Inferior parietal cortex (tissue), 1 donor: ENCODE results near the gene KNTC1.
A peak's percentile ranks its signal among the peaks of the same experiment; 100 is the strongest.
"Not testable (repeated sequence)": the region's sequence is repeated elsewhere in the genome, so short reads cannot be mapped to it uniquely, and the experiment has no call there.

ENCODE experiments used
- DNase-seq: peaks from one replicate; pipeline ENCODE4 v3.0.0-alpha.2; 2016; ENCODE audit errors: extremely low spot score

KNTC1 gene

DNA sequence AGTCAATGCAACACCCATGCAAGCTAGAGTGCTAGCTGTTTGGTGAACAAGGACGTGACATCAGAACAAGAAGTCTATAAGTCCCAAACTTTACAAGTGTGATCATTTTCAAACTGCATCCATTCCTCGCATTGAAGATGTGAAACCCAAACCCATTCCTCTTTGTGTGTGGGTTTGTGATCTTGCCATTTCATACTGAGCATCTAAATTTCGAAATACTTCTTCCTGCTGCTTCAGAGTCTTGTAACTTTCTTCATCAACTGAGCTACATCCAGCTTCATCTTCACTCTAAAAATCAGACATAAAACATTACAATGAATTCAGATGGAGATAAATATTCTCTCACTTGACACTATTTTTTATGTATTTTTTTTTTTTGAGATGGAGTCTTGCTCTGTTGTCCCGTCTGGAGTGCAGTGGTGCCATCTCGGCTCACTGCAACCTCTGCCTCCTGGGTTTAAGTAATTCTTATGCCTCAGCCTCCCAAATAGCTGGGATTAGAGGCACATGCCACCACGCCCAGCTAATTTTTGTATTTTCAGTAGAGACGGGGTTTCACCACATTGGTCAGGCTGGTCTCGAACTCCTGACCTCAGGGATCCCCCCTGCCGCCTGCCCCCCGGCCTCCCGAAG lies 21.5 kb upstream of the KNTC1 start:
- DNase-seq: no peak

DNA sequence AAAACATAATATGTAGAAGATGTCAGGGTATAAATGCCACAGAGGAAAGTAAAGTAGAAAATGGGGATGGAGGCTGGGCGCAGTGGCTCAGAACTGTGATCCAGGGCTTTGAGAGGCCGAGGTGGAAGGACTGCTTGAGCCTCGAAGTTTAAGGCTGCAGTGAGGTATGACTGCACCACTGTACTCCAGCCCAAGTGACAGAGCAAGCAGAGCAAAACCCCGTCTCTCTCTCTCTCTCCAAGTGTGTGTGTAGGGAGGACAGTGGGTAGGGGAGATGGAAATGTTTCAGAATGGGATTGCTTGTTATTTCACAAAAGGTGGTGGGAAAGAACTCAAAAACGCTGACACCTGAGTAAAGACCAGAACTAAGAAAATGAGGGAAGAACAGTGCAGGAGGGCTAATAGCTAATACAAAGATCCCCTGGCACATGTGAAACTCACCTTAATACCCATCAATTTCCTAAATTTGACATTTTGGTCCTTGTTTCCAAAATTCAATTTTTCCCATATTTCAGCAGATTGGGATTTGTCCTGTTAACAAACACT lies 20.6 kb upstream of the KNTC1 start:
- DNase-seq: no peak

DNA sequence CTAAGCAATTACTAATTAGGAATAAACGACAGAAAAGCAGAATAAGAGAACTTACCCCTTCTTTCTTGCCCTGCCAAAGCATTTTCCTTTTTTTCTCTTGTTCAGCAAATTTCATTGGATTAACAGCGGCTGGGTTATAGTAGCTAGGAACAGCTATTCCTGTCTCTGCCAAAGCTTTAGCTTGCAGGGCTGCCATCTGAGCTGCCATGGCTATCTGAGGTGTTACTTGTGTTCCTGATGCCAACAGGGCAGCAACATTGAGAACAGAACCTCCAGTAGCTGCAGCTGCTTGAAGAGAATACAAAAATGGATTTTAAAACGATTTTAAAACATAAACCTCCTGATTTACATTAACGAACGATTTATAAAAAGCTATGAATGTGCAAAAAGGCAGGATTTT lies 18.9 kb upstream of the KNTC1 start:
- no peak for DNase-seq

DNA sequence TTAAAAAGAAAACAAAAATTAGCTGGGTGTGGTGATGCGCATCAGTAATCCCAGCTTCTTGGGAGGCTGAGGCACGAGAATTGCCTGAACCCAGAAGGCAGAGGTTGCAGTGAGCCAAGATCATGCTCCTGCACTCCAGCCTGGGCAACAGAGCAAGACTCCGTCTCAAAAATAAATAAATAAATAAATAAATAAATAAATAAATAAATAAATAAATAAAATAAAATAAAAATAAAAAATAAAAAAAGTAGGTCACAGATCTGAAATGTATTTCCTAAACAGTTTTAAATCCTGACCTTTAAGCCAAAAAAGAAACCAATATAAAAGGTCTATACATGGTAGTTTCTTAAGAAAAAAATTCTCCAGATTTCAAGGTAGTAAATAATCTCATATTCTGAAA lies 14.0 kb upstream of the KNTC1 start:
- not testable (repeated sequence) for DNase-seq

DNA sequence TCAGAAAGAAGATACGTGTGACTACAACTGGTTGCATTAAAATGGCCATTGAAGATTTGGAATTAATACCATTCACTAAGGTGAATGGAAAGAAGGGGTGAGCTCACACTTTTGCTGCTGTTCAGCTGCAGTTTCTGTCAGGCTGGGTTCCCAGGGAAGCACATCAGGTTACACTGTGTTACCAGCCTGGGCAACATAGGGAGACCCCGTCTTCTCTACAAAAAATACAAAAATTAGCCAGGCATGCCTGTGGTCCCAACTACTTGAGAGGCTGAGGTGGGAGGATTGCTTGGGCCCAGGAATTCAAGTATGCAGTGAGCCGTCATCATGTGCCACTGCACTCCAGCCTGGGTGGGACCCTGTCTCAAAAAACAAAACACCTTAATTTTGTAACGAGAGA lies 13.4 kb upstream of the KNTC1 start:
- DNase-seq: no peak

DNA sequence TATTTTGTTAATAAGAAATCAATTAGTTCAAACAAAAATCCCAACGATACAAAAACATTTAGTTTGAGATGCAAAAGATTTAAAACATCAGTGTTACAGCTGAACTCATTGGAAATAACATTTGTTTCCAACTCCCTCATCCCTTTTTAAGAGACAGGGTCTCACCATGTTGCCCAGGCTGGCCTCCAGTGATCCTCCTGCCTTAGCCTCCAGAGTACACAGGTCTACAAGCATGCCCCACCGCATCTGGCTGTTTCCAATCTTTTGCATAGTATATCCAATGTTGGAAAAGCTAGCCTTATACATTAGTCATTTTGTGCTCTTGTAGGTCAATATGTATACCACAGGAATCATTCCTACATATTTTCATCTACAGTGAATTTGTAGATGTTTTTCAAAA lies 11.8 kb upstream of the KNTC1 start:
- DNase-seq: no peak

DNA sequence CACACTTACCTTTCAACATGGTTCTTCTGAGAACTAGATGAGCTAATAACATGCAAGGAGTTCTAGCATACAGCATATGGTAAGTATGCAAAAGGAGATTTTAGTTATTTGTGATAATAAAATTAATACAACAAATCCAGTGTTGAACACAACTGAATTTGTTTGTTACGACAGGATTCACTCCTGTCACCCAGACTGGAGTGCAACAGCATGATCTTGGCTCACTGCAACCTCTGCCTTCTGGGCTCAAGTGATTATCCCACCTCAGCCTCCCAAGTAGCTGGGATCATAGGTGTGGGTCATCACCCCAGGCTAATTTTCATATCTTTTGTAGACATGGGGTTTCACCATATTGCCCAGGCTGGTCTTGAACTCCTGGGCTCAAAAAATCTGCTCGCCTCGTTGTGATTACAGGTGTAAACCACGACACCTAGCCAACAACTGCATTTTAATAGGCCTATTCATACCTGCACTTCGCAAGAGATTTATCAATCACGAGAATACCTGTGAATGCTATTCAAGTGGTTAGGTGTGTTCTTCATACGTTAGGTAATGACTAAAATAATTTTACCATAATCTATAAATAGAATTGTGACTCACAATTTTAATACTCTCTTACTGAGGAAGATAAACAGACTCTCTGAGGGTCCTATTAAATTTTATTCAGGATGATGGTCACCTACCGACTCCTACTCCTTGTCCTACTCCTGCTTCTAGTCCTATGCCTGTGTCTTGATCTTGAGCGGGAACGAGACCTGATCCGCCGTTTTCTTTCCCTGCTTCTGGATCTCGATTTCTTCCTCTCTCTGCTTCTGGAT lies 10.3 kb upstream of the KNTC1 start:
- no peak for DNase-seq

DNA sequence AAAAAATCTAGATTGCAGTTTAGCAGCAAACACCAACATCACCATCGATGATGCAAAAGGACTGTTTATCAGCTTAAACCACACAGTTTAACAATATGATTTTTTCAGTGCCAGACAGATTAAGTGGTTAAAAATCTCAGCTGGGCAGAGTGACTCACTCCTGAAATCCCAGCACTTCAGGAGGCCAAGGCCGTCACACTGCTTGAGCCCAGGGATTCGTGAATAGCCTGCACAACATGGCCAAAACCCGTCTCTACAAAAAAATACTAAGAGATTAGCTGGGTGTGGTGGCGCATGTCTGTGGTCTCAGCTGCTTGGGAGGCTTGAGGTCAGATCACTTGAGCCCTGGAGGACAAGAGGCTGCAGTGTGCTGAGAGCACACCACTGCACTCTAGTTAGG lies 9.2 kb upstream of the KNTC1 start:
- no peak for DNase-seq

DNA sequence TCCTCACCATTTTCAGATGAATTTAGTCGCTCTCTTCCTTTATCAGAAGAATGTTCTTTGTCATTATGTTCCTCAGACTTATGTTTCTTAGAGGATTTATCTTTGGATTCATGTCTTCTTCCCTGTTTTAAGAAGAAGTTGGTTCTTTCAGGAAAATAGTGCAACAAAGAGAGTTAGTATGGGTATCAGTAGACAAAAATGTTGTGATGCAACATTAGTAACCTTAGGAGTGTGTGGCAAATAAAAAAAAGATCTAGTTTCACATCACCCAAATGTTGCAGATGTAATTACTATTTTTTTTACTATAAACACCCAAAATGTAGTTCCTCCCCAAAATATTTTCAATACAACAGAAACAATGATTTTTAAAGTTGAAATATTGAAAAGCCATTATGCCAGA lies 8.1 kb upstream of the KNTC1 start:
- DNase-seq: no peak

DNA sequence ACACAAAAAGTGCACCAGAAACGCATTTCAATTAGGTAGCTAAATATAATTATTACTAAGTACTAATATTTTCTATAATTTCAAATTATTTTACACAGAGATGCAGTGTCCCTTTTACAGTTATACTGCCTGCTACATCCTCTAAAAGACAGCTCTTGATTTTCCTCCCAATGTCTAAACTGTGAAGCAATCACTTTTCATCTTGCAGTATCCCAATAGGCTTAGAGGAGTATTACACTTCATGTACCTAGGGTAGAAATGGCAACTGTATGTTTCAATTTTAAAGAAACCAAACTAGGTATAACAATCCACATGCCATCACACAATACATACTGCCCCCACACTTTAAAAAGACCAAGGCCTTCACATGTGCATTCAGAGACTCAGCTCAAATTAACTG lies 7.6 kb upstream of the KNTC1 start:
- no peak for DNase-seq

DNA sequence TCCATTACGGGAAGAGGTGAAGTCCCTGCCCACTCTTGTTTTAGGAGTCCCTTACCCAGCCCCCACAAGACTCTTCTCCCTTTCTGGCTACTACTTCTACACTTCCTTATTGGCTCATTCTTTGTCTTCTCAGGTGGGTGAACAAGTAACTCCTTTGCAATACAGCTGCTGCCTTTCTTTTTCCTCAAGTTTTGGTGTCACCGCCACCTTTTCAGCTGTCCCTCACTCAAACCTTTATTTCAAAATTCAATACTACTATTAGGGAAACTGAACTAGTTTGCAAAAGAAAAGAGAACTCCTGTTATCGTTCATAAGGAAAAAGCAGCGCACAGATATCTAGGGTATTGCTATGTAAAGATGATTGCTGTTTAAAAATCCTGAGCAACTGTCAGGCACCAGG lies 6.4 kb upstream of the KNTC1 start:
- DNase-seq: no peak

DNA sequence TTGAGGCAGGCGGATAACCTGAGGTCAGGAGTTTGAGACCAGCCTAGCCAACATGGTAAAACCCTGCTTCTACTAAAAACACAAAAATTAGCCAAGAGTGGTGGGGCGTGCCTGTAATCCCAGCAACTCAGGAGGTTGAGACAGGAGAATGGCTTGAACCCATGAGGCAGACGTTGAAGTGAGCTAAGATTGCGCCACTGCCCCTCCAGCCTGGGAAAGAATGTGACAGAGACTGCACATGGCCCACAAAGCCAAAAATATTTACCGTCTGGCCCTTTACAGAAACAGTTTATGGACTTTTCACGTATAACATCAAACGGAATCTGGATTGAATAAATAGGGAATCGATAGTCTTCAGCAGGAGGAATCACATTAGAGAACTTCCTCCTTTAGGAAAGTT lies 3.8 kb upstream of the KNTC1 start:
- DNase-seq: no peak

DNA sequence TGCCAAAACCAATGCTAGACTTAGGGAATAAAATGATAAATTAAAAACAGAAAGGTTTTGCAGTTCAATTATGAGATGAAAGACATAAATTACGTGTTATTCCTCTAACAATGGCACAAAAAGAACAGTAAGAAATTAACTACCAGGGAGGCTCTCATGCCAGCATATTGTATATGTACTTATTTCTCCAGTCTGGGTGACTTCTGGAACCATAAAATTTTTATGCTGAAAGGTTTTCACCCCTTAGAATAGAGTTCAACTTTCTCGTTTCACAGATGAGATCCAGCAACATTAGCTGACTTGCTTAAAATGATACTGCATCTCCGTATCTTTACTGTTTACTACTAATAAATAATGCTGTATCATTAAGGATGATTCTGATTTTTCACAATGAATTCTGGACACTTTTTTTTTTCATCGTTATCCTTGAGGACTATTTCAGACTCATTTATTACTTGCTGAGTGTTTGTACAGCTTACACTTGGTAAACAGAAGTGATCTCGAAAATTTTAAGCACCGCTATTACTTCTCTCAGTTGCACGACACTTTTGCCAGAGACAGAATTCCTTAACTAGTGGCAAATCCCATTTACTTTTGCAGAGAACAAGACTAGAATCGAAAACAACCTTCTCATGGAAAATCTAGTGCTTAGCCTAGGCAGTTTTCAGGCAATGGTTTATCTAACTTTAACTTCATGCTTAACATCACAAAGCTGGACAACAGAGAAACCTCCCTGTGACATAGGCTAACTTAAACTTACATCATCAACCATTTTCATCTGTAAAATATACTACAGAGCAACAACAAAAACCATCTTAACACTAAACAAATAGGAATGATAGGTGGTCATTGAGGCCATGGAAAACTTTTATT lies 3.0 kb upstream of the KNTC1 start:
- no peak for DNase-seq

DNA sequence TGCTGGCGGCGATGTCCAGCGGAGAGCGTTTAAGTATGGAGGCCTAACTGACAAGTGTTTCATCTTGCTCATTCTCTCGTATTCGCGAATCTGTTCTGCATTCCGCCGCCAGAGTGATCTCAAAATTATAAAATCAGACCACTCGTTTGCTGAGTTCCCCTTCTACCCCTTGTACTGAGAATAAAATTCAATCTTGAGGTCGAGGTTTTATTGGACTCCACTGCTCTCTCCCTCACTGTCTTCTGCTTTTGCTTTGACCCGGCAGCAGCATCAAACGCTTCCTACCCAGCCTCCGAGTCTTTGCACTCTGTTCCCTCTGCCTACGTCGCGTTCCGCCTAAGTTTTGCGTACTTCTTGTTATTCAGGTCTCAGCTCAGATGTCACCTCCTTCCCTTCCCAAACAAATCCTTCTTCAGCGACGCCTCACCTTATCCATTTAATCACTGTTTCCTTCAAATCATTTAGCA lies 462 bp downstream of the KNTC1 start:
- peak; percentile 9 for DNase-seq

DNA sequence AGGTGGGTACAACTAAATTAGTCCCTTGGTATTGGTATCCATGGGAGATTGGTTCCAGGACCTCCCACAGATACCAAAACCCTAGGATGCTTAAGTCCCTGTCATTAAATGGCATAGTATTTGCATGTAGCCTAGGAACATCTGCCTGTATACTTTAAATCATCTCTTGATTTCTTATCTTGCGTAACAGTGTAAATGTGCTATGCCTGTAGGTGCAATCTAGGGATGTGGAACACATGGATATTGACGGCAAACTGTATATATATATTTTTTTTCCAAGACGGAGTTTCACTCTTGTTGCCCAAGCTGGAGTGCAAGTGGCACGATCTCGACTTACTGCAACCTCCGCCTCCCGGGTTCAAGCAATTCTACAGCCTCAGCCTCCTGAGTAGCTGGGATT lies 1.5 kb downstream of the KNTC1 start:
- no peak for DNase-seq

DNA sequence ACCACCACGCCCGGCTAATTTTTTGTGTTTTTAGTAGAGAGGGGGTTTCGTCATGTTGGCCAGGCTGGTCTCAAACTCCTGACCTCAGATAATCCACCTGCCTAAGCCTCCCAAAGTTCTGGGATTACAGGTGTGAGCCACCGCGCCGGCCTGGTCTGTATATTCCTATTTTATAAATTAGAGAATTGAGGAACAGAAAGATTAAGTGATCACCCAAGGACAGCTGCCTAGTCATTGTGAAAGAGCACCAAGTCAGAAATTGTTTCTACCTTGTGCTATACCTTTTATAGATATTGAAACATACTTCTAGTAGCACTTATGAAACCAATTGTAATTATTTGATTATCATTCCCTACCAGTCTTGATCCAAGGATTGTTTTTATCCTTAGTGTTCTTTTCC lies 1.9 kb downstream of the KNTC1 start:
- no peak for DNase-seq

DNA sequence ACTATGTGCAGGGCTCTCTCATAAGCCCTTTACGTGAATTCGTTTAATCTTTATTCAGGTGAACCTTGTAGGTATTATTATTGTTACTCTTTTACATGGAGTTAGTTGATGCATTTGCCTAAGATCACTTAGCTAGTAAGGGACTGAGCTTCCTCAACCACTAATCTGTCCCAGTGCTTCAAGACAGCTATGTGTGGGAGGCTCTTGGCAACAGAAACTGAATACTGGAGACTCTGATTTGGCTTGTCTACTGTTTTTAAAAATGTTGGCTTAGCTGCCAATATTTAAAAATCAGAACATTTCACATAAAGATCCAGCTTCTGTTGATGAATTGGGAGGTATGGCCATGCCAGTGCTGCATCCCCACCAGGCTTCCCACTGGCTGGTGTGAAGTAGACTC lies 6.8 kb downstream of the KNTC1 start:
- DNase-seq: peak; percentile 28

DNA sequence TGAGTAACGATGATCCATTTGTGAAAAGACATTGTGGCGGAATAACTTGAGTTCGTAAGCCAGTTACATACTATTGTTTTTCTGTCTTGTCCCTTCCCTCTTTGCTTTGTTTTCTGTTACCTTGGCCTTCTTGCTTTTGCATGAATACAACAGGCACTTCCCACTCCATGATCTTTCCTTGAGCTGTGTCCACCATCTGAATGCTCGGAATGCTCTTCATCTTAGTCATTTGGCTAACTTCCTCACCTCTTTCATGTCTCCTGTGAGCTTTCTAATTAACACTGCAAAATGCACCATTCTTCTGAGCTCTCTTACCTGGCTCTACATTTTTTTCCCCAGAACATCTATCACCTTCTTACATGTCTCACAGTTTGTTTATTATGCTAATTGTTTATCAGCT lies 10.0 kb downstream of the KNTC1 start:
- DNase-seq: no peak

DNA sequence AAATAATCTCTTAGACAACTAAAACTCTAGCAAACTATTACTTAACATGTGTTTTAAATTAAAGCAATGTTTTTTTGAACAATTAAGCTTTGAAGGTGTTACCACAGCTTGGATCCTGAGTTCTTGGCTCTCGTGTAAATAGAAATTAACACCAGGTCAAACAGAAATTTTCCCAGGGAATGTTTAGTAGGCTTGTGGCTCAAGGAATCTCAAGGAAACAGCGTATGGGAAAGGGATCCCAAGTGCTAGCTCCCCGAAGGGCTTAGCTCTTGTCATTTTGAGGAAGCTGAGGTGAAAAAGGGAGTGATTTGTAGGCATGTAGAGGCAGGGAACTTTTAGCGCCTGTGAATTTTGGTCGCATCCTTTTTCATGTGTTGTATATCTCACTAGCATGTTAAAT lies 11.4 kb downstream of the KNTC1 start:
- DNase-seq: no peak

DNA sequence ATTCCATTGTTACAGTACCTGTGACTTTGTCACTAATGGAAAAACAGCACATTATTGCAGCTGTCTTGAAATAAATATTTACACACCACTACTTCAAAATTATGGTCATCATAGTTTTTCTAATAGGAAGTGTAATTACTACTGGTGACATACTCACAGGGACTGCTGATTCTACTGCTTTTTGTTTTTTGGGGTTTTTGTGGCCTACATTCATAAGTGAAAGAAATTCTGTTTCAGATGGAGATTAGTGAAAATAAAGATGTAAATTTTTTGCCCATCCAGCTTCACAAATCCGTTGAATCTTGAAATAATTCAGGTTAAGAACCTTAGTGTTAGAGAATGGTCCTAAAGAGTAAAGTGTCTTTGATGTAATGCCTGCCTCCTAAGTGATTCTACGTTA lies 17.5 kb downstream of the KNTC1 start:
- DNase-seq: no peak

DNA sequence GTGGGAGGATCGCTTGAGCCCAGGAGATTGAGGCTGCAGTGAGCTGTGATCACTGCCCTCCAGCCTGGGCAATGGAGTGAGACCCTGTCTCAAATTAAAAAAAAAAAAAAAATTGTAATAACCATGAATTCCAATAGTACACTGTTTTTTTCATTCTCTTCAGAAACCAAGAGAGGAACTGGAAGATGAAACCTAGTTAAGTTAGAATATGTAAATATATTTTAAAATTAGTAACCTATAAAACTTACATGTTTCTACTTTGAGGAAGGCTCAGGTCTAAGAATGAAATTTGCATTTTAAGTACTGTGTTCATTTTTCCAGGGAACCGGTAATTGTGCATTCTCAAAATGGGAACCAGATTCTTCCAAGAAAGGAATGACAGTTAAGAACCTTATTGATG lies 18.8 kb downstream of the KNTC1 start:
- DNase-seq: no peak

DNA sequence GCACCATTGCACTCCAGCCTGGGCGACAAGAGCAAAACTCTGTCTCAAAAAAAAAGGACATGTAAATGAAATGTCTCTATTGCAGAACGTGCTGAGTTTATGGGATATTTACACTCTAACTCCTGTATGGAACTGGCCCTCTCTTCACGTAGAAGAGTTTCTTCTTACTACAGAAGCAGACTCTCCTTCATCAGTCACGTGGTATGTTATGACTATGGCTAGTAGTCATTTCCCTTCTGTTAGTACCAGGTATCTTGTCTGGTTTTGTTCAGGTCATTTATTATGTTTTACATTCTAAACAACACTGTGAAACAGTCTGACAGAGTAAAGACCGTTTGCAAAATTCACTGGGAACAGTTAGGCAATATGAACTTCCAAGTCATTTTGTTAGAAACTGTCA lies 20.3 kb downstream of the KNTC1 start:
- DNase-seq: no peak
